ENCODE results near the gene IER2.

IER2 gene

DNA sequence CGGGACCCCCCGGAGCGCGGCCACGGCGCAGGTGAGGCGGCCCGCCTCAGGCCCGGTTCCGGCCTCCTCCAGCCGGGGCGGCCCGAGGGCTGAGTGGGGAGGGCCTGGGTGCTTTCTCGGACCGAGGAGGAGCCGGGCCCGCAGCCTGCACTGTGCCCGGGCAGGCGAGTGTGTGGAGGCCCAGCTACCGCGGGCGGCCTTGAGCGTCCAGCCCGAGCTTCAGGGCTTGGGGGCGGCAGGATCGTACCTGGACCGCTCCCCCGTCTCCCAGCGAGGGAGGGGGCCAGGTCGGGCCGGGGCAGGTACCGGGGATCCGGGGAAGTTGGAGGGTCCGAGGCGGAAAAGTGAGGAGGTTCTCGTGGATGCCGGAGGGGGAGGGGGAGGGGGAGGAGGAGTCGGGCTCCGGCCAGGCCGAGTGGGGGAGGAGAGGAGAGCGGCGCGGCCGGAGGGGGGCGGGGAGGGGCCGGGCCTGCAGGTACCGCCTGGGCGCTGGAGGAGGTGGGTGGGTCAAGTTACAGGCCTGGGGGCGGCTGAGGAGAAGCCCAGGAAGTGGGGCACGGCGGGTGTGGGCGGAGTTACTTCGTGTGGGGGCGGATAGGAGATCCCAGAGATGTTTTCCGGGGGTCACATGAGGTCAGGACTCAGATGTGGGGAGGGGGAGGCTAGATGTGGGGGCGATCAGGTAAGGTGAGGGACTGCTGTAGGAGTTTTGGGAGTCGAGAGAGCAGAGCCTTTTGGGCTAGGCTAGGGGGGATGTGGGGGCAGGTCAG lies 31.6 kb upstream of the IER2 start:
- no peak for DNase-seq (ENCODE audit: low read depth in 2 of 2)

DNA sequence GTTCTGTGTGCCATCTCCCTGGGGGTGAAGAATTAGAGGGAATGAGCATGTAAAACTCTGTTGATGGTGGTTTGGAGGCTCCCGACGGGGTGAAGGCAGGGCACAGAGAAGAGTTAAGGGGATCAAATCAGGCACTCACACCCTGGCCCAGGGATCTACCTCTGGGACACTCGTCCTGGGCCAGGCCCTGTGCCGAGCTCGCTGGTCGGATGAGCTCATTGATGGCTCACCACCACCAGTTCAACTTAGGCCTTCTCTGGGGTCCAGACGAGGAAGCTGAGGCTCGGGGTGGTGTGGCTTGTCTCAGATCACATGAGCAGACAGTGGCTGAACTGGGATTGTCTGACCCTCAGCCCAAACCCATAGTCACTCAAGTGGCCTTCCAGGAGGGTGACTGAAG lies 30.6 kb upstream of the IER2 start:
- no peak for DNase-seq (ENCODE audit: low read depth in 2 of 2)

DNA sequence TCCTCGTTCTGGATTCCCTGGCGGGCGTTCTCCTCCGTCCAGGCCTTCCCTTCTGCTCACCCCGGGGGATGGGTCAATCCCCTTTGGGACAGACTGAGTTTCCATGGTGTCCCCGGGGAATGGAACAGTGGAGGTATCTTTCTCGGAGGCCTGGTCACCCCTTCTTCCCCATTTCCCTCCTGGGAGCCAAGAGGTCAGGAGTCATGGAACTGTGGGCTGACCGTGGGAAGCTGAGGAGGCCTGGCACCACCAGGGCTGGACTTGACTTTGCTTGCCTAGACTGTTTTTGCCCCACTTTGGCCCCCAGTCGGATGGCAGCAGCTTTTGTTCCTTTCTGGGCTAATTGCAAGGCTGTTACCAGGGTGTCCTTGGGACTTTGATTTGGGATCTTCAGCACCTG lies 30.2 kb upstream of the IER2 start:
- no peak for DNase-seq (ENCODE audit: low read depth in 2 of 2)

DNA sequence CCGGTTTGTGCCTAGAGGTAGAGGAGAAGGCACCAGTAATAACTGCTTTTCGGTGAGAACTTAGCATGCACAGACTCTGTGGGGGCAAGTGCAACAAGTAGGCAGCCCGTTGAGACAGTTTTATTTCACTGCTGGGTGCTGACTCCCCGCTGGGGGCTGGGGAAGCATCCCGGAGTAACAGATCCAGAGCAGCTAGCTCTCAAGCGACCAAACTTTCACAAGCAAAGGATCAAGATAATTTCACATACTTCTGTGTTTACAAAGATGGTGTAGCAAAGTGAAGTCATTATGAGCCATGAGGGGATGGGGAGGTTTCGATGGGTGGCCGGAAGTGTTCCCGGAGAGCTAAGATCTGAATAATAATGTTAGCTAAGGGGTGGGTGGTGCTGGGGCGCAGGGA lies 29.4 kb upstream of the IER2 start:
- DNase-seq (ENCODE audit: low read depth in 2 of 2) = no peak

DNA sequence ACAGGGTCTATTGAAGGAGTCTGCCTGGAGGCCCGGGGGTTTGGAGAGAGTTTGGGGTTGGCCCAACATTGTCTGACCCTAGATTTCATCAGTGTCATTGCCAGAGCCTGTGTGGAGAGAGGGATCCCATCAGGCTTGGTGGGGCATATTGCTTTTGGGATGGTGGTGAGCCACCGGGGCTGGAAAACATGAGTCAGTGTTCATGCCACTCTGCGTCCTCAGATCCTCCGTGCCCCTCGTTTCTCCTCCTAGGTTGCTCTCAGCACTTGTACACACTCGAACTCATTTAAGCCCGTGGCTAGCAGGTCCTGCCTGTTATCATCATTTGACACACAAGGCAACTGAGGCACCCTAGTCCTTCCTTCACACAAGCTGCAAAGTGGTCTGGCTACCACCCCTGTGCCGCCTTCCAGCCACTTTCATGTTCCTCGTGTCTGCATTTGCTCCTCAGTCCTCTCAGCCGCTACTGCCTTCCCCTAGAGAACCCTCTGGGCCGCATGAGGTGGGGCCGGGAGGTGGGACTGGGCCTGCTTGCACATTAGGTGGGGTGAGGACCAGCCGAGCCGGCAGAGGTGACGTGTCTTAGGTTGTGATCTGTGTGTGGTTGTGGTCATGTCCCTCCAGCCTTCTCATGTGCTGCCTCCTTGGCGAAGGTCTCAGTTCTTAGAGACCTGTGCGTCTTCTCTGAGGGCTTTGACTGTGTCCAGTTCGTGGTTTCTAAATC lies 28.5 kb upstream of the IER2 start:
- no peak for DNase-seq (ENCODE audit: low read depth in 2 of 2)

- DNase-seq (ENCODE audit: low read depth in 2 of 2) = no peak
Measured at GRCh38 chr19:13122275-13122878, 27.8 kb upstream of the IER2 start.

DNA sequence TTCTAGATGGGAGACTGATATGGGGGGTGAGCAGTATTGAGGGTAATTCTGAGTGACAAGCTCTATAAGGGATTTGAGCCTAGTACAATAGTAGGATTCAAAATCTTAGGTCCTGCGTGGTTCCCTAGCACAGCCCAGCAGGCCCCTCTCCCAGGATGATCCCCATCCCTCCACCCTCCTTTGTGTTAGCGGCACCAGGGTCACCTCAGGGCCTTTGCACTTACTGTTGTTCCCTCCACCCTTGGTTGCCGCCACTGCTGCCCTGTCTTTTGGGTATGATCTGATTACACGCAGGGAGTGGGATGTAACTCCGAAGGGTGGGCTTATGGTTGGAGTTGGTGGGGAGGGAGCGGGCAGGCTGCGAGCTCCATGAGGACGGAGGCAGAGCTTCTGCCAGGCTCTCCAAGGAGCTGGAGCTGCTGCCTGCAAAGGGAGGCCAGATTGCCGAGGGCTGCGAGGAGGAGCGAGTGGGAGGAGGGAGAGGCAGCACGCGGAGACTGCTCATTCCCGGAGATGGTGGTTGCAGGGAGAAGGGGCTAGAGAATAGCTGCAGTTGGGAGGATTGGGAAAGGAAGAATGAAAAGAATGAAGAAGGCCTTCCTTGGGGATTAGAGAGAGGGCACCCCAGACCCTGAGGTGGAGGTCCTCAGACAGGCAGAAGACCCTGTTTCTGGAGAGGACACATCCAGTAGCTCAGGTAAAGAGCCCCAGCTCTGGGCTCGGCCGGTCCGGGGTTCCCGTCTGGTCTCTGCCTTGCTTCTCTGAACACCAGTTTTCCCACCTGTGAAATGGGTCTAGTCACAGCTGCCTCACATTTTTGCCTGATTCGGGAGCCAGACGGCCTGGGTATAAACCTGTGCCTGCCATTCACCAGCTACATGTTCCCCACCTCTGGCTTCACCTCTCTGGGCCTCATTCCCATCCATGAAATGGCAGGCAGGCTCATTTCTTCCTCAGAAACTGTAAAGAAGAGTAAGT lies 26.9 kb upstream of the IER2 start:
- DNase-seq (ENCODE audit: low read depth in 2 of 2) = no peak

DNA sequence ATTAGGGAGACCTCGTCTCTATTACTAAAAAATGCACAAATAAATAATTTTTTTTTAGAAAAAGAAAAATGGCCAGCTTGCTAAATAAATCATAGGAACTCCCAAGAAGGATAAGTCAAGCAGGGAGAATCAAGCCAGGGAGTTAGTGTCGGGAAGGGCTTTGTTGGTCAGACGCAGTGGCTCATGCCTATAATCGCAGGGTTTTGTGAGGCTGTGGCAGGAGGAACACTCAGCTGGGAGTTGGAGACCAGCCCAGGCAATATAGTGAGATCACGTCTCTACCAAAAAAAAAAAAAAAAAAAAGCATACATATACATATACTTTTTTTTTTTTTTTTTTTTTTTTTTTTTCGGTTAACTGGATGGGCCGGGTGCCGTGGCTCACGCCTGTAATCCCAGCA lies 23.2 kb upstream of the IER2 start:
- no peak for DNase-seq (ENCODE audit: low read depth in 2 of 2)

DNA sequence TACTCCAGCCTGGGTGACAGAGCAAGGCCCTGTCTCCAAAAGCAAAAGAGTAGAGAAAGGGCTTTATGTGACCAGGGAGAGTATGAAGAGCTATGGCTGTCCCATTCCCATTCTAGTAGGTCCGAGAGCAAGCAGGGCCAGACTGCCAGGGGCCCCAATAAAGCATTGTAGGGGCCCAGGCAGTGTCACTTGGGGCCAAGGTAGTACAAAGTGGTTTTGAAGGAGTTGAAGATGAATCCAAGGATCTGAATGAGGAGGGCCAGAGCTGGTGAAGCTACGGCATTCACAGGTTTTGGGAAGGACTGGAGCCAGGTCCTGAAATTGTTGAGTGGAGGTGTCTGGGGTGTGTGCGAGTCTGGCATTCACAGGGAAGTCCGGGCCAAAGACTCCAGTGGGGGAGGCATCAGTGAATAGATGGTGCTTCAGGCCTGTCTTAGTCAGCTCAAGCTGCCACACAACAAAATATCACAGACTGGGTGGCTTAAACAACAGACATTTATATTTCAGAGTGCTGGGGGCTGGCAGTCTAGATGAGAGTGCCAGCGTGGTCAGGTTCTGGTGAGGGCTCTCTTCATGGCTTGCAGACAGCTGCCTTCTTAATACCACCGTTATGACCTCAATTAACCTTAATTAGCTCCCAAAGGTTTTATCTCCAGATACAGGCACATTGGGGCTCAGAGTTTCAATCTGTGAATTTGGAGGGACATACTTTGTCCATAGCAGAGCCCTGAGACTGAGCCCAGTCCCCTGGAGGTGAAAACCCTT lies 22.2 kb upstream of the IER2 start:
- no peak for DNase-seq (ENCODE audit: low read depth in 2 of 2)

- no peak for DNase-seq (ENCODE audit: low read depth in 2 of 2)
Measured at GRCh38 chr19:13128583-13128982, 21.6 kb upstream of the IER2 start.

DNA sequence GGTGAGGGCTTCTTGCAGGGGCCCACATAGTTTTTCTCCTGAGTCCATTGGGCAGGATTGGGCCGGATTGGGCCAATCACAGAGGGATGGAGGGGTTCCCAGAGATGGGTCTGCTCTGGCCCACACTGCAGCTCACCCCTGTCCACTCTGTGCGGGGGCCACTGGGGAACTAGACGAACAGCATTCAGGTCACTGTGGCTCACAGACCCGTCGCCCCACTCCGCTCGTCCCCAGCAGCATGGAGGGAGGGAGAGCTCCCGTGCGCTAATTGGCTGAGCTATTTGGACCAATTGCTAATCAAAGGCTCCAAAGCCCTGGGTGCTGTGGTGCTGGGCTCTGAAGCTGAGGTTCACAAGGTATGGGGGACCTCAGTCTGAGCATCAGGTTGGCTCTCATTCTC lies 20.8 kb upstream of the IER2 start:
- DNase-seq (ENCODE audit: low read depth in 2 of 2) = no peak

DNA sequence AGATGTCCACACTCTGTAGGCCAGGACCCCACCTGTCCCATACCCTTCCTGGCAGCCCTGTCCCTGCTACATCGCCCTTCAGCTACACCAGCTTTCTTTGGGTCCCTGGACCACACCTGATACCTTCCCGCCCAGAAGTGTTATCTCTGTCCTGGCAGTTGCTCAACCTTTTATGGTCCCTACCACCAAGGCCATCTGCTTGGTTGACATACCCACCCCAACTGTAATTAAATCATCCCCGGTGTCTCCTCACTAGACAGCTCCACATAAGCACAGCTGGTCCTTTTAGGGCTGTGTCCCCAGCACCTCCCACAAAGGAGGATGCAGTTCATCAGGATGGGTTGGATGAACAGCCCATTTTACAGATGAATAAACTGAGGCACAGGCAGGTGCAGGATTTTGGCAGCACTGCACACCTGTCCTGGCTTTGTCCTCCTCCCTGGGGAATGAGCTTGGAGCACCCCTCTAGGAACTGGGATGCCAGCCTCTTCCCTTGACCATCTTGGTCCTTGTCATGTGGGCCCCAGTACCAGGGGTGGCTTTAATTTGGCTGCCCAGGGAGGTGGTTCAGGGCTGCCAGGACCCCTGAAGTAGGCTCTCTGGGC lies 19.2 kb upstream of the IER2 start:
- no peak for DNase-seq (ENCODE audit: low read depth in 2 of 2)

GRCh38 chr19:13132471-13133180 lies 17.6 kb upstream of the IER2 start:
- no peak for DNase-seq (ENCODE audit: low read depth in 2 of 2)

GRCh38 chr19:13133241-13133870 lies 16.9 kb upstream of the IER2 start:
- DNase-seq (ENCODE audit: low read depth in 2 of 2) = no peak

GRCh38 chr19:13134626-13135025 lies 15.6 kb upstream of the IER2 start:
- DNase-seq (ENCODE audit: low read depth in 2 of 2) = no peak

- DNase-seq (ENCODE audit: low read depth in 2 of 2) = no peak
Measured at GRCh38 chr19:13135068-13136062, 14.8 kb upstream of the IER2 start.

DNA sequence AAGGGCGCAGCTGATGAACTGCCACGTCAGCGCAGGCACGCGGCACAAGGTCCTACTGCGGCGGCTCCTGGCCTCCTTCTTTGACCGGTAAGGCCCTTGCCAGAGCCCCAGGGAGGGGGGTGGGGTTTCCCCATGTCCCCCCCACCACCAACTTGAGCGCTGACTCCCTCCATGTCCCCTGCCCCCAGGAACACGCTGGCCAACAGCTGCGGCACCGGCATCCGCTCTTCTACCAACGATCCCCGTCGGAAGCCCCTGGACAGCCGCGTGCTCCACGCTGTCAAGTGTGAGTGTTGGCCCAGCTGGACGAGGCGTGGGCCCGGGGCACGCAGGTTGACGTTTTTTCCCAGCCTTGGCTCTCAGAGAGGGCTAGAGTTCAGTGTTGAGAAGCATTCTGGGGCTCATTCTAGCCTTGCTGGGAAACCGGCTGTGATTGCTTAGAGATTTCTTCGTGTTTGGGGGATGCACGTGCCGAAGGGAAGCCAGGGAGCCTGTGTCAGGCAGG lies 12.9 kb upstream of the IER2 start:
- DNase-seq (ENCODE audit: low read depth in 2 of 2) = no peak

Measured in stimulated activated CD4-positive, alpha-beta T cell treated with anti-CD3 and anti-CD28 coated beads, Interleukin-1b, Interleukin-23, amount 100 ng/mL, for 1 hour (primary cell).